ENCODE data around the gene QRFPR. TPM values are rescaled to one million over a fixed set of nuclear protein-coding genes. Genes with fewer than 3 reads are reported as not detected.

The QRFPR gene
- total and polyA plus RNA-seq, 2 of the 8 experiments (the other 6 are each of a cell fraction or from before 2014, with no cell fraction given) = 1.0 to 2.9 TPM

DNA sequence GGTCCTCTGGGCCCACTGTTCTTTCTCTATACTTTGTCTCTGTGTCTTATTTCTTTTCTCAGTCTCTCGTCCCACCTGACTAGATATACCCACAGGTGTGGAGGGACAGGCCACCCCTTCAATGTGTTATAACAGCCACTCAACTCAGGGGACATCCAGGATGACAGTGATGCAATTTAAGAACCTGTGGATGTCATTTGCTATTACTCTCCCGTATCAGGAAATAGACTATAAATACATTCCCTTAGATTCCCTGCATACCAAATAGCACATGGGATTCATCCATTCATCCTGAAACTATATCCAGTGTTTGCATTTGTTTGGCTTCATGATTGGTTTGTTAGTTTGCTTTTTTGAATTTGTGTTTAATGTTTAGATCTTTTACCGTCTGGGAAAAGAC is 16.6 kb upstream of the QRFPR start (continued):
- TF ChIP-seq RXRA (IDR thresholded peaks at IDR 0.05; ENCODE audit: insufficient read depth, low read depth, low read length) = no peak
